ENCODE data around the gene MAN1A1. TPM values are rescaled to one million over a fixed set of nuclear protein-coding genes. Genes with fewer than 3 reads are reported as not detected.

Gene MAN1A1
- total RNA-seq, 1 donor from 2014 or later = 19.7 TPM

DNA sequence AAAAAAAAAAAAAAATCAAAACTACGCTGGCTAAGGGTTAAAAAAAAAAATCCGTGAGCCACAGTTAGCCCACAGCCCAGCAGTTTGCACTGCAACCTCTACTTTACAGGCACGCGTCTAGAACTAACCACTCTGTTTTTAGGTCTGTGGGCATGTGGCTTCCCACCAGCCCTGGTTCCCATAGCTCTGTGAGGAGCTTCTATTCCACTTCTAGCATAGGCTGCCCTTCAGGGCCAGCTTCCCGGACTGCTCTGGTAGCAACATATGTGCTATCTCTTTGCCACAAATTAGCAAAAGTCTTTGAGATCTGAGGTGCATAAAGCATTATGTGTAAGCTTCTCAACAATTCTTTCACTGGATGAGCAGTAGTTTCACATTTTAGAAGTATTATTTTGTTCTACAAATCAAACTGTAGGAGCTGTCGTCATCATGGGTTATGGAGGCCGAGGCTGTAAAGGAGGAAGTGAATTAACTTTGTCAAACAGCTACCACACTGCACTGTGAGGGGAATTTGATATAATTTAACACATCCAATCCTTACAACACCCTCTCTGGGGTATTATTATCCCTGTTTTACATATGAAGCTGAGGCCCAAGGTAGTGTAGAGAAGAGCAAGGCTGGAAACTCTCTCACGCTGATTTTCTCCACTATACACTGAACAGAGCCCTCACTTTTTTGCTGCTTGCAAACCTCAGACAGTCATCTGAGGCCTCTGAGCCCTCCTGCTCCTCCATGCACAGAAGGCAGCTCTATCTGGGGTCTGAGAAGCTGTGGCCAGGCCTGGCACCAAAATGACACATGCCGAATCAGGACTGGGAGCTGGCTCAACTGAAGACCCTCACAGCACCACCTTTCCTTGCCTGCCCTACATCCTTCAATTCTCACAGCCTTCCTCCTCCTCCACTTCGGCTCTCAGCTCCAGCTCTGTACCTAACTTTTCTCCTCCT is 35.4 kb downstream of the MAN1A1 start:
- TF ChIP-seq, protein P1, sequence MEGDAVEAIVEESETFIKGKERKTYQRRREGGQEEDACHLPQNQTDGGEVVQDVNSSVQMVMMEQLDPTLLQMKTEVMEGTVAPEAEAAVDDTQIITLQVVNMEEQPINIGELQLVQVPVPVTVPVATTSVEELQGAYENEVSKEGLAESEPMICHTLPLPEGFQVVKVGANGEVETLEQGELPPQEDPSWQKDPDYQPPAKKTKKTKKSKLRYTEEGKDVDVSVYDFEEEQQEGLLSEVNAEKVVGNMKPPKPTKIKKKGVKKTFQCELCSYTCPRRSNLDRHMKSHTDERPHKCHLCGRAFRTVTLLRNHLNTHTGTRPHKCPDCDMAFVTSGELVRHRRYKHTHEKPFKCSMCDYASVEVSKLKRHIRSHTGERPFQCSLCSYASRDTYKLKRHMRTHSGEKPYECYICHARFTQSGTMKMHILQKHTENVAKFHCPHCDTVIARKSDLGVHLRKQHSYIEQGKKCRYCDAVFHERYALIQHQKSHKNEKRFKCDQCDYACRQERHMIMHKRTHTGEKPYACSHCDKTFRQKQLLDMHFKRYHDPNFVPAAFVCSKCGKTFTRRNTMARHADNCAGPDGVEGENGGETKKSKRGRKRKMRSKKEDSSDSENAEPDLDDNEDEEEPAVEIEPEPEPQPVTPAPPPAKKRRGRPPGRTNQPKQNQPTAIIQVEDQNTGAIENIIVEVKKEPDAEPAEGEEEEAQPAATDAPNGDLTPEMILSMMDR (IDR thresholded peaks at IDR 0.05; ENCODE audit: borderline replicate concordance) = no peak
- peak overlapping the region; percentile 25 for H3K27ac ChIP-seq (replicated peaks)
- no peak for DNase-seq
- no peaks in the 10 kb centered on the region for H3K36me3 ChIP-seq
- peaks cover 66% of the 10 kb centered on the region for H3K4me1 ChIP-seq
- intact Hi-C loops (cut with micrococcal nuclease) = no loop called here
- no peaks in the 10 kb centered on the region for H3K9me3 ChIP-seq (replicated peaks)
- no peaks in the 10 kb centered on the region for H3K27me3 ChIP-seq (ENCODE audit: low read depth)
- H3K4me3 ChIP-seq = no peak overlapping the region

DNA sequence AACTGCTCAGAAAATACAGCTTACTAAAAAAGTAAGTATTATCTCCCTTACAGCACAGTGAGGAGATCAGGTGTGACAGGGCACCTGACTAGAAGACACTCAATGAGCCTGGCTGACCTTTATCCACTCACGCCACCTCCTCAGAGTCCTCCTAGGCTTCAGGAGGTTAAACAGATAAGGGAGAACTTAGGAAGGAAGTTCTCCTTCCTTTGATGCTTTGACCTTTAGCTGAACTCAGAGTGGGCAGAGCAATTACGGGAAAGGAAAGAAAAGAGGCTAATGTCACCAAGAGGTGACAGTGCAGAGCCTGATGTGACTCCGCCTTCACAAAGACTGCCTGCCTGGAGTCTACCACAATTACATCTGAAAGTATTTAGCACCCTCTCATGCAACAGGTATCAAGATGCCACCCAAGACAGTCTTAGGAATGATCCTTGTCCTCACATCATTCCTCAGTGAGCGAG is 36.7 kb downstream of the MAN1A1 start:
- peaks cover 76% of the 10 kb centered on the region for H3K4me1 ChIP-seq
- TF ChIP-seq, protein P1 (IDR thresholded peaks at IDR 0.05; ENCODE audit: borderline replicate concordance) = no peak
- peak overlapping the region; percentile 27 for H3K27ac ChIP-seq (replicated peaks)
- intact Hi-C loops (cut with micrococcal nuclease) = no loop called here
- no peak for DNase-seq
- H3K27me3 ChIP-seq (ENCODE audit: low read depth) = no peaks in the 10 kb centered on the region
- H3K4me3 ChIP-seq = no peak overlapping the region
- no peaks in the 10 kb centered on the region for H3K9me3 ChIP-seq (replicated peaks)
- no peaks in the 10 kb centered on the region for H3K36me3 ChIP-seq

DNA sequence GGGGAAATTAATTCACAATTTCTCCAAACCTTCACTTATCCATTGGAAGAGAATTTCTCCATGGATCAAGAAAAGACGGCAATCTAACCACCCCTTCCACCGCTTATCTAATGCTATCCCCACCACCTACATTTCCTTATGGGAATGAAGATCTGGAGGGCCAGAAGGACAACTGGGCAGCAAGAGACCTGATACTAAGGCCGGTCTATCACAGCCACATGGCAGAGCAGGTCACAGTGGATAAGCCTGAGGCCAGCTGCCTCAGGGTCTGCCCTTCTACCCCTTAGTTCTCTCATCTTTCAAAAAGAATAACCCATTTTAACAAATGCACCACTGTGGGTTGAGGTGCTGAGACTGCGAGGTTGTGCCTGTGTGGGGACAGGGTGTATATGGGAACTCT is 37.1 kb downstream of the MAN1A1 start:
- TF ChIP-seq, protein P1 (IDR thresholded peaks at IDR 0.05; ENCODE audit: borderline replicate concordance) = no peak
- Histone ChIP-seq H3K27me3 (ENCODE audit: low read depth) (no peaks in the 10 kb centered on the region), H3K36me3 (no peaks in the 10 kb centered on the region), H3K27ac (replicated peaks) (peak overlapping the region; percentile 27), H3K4me1 (peaks cover 76% of the 10 kb centered on the region), H3K9me3 (replicated peaks) (no peaks in the 10 kb centered on the region), H3K4me3 (no peak overlapping the region)
- DNase-seq = no peak
- intact Hi-C loops (cut with micrococcal nuclease) = no loop called here

DNA sequence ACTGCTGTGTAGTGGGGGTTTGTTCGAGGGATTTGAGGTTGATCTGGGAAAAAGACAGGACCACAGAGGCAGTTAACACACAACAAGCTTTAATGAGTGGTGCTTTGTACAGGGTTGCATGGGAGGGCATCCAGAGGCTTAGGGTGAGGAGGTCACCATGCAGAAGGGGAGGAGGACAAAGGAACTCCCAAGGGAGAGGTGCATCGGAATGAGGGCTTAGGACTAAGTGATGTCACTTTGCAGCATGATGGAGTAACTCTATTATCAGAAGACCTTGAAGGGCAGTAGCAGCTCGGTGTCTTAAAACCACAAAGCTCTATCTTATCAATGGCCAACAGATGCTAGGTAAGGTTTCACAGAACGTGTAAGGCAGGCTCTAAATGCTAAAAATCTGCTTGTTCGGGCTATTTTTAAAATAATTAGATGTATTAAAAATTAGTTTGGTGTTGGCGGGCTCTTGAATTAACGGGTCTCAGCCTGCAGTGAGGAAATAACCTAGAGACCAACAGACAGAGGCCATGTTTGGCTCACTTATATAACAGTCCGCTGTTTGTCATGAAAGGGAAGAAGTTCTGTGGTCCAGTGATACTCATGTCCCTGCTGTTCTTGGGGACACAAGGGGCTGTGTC is 37.9 kb downstream of the MAN1A1 start:
- Histone ChIP-seq H3K27me3 (ENCODE audit: low read depth) (no peaks in the 10 kb centered on the region), H3K27ac (replicated peaks) (no peak overlapping the region), H3K36me3 (peaks cover 4% of the 10 kb centered on the region), H3K4me3 (no peak overlapping the region), H3K4me1 (peaks cover 76% of the 10 kb centered on the region), H3K9me3 (replicated peaks) (no peaks in the 10 kb centered on the region)
- no peak for DNase-seq
- intact Hi-C loops (cut with micrococcal nuclease) = no loop called here
- TF ChIP-seq, protein P1 (IDR thresholded peaks at IDR 0.05; ENCODE audit: borderline replicate concordance) = no peak

DNA sequence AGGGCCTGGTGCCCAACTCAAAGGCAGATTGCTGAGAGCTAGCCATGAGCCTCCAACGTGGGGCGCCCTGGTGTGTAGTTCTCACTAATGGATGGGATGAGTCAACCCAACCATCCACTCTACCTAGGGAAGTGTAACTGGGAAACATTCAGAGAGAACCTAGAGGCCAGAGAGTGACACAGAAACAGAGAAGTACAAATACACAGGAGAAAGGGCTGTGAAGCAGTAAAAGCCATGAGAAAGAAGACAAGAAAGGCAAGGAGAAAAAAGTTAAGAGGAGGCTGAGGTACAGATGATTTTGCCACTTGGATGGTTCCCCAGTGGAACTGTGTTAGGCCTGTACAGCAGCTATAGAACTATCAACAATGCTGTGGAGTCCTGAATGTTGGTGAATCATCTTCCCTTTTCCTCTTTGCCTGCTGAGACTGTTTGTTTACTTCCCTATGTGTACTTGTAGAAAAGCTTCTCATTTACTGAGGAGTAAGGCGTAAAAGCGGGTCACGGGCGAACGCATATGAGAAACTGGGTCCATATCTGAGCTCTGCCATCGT is 39.0 kb downstream of the MAN1A1 start:
- H3K27ac ChIP-seq (replicated peaks) = peak overlapping the region; percentile 25
- peaks cover 72% of the 10 kb centered on the region for H3K4me1 ChIP-seq

More for the DNA sequence above, 39.0 kb downstream of the MAN1A1 start:
- DNase-seq = no peak
- H3K36me3 ChIP-seq = peaks cover 14% of the 10 kb centered on the region
- H3K4me3 ChIP-seq = no peak overlapping the region
- H3K9me3 ChIP-seq (replicated peaks) = no peaks in the 10 kb centered on the region
- intact Hi-C loops (cut with micrococcal nuclease) = no loop called here
- TF ChIP-seq, protein P1 (IDR thresholded peaks at IDR 0.05; ENCODE audit: borderline replicate concordance) = no peak
- no peaks in the 10 kb centered on the region for H3K27me3 ChIP-seq (ENCODE audit: low read depth)

All from left ventricle myocardium inferior (tissue), 1 donor.